GM12801 (cell line): Measurements from ENCODE around the gene PRKAG2.

Experiments used
- CTCF ChIP-seq: IDR thresholded peaks from one replicate; pipeline ENCODE4 v1.5.1; 2011; ENCODE audit warnings: control low read depth; ENCODE audit not compliant: insufficient read length; ENCODE audit errors: extremely low read depth

The PRKAG2 gene

GRCh38 chr7:151611041-151611440, 265.9 kb downstream of the PRKAG2 start:
- no peak for TF ChIP-seq CTCF

DNA sequence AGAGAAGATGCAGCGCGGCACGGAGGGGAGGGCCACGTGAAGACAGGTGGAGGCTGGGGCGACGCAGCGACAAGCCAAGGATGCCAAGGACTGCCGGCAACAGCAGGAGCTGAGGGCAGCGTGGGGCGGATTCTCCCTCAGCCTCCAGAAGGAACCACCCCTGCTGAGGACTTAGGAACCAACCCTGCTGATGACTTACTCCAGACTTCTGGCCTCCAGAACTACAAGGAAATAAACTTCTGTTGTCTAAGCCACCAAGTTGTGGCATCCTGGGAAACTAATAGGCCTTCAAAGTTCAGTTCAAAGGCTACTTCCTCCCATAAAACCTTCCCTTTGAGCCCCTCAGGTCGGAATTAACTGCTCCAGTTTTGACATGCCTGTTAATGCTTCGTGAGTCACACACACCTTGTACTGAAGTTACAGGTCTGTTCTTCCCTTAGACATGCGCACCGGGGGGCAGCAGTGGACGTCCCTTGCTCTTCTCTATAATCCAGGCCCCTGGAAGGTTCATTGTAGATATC, 268.8 kb downstream of the PRKAG2 start:
- no peak for TF ChIP-seq CTCF

GRCh38 chr7:151607464-151607867, 269.4 kb downstream of the PRKAG2 start:
- no peak for TF ChIP-seq CTCF

DNA sequence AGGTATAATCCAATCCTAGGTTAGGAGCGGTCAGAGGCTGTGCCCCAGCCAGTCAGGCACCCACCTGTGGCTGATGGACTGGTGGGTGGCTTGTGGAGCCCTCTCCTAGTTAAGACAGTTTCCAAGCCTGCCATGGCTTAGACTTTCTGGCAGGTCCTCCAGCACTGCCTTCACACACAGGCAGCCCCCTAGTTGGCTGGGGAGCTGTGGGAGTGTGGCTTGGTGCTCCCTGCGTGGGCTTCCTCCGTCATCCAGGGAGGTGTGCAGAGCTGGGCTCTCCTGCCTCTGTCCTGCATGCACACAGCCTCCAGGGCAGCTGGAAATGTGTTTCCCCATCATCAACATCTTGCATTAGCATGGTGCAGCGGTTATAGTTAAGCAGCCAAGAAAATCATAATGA, 273.0 kb downstream of the PRKAG2 start:
- TF ChIP-seq CTCF = no peak

GRCh38 chr7:151601521-151602305, 275.2 kb downstream of the PRKAG2 start:
- TF ChIP-seq CTCF = no peak

- no peak for TF ChIP-seq CTCF
Measured at GRCh38 chr7:151600331-151600730, 276.6 kb downstream of the PRKAG2 start.

GRCh38 chr7:151599401-151600227, 277.3 kb downstream of the PRKAG2 start:
- TF ChIP-seq CTCF = no peak
